HG02884 (cell line): ENCODE results near the gene EIF5.

ENCODE experiments used
- ATAC-seq: cut with Tn5 transposase; IDR thresholded peaks from one replicate; pipeline ENCODE4 v1.9.1; 2021; ENCODE audit warnings: mild to moderate bottlenecking, moderate library complexity; ENCODE audit not compliant: unreplicated experiment

The EIF5 gene

DNA sequence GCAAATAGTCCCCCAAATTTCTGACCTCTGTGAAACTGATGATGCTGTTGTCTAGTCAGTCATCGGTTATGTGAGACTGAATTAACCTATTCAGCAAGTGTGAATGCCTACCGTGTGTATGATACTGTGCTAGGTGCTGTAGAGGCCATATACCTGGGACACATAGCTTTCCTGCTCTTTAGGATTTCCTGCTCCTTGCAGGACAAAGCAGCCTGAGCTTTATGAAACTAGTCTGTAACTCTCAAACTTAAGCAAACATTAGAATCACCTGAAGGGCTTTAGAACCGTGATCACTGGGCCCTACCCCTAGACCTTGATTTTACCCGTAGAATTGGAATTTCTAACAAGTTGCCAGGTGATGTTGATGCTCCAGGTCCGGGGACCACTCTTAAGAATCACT, 58.1 kb downstream of the EIF5 start:
- ATAC-seq, result no peak

DNA sequence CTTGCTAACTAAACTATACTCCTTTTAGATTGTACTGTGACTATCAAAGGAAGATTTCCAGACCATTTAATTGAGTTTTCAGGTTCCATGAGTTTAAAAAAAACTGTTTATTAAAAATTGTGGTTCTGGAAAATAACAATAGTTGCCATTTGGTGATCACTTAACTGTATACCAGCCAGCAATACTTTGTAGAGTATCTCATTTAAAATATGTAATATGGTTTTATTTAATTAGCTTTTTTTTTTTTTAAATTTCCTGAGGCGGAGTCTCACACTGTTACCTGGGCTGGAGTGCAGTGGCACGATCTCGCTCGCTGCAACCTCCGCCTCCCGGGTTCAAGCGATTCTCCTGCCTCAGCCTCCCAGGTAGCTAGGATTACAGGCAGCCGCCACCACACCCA, 58.5 kb downstream of the EIF5 start:
- no peak for ATAC-seq

DNA sequence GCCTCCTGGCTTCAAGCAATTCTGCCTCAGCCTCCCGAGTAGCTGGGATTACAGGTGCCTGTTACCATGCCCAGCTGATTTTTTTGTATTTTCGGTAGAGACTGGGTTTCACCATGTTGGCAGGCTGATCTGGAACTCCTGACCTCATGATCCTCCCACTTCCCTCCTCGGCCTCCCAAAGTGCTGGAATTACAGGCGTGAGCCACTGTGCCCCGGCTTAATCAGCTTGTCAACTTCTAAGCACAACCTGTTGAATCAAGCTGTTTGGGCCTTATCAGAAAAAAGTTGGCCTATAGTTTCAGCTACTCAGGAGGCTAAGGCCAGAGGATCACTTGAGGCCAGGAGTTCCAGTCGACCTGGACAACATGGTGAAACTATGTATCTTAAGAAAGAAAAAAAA, 59.0 kb downstream of the EIF5 start:
- no peak for ATAC-seq

DNA sequence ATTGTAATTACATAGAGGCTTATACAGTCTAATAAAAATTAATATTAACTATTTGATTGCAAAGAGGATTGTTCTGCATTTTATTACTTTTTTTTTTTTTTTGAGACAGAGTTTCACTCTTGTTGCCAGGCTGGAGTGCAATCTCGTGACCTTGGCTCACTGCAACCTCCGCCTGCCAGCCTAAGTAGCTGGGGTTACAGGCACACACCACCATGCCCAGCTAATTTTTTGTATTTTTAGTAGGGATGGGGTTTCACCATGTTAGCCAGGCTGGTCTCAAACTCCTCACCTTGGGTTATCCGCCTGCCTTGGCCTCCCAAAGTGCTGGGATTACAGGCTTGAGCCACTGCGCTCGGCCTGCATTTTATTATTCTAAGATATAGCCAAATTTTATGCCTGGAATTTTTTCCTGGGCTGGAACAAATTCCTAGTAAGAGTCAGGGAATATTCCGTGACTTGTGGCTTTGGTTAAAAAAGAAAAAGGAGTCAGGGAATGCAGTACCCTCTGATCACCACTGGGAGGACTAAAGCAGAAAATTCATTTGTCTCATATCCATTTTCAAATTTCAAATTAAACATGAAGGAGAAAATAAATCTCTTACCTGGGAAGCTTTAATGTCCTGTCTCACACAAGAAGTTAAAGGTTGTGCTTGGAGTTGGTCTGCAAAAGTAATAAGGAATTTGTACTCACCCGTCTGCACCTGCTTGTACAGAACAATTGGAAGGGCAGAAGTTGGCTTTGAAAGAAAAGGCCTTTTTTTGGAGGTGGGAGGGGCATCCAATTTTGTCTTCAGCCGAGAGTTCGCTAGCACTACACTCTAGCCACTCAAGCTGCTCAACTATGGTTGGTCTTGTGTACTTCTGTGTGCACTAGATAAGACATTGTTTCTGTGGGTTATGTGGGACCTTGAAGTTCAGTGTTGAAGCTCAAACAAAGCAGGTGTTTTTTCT, 59.9 kb downstream of the EIF5 start:
- ATAC-seq, result no peak
